Measurements from ENCODE around the gene PTPRK. TPM values are rescaled to one million over a fixed set of nuclear protein-coding genes. Genes with fewer than 3 reads are reported as not detected.

Gene PTPRK
- total RNA-seq, 1 donor from 2014 or later = 67.1 TPM

- DNase-seq (ENCODE audit: low read depth, low spot score) = no peak
Observed at GRCh38 chr6:127968394-127968793, 552.0 kb downstream of the PTPRK start.

- DNase-seq (ENCODE audit: low read depth, low spot score) = no peak
Observed at GRCh38 chr6:127967708-127968107, 552.7 kb downstream of the PTPRK start.

- no peak for DNase-seq (ENCODE audit: low read depth, low spot score)
Observed at GRCh38 chr6:127966616-127967015, 553.8 kb downstream of the PTPRK start.

GRCh38 chr6:127963495-127963894 is 556.9 kb downstream of the PTPRK start:
- DNase-seq (ENCODE audit: low read depth, low spot score) = no peak

- DNase-seq (ENCODE audit: low read depth, low spot score) = no peak
Observed at GRCh38 chr6:127959869-127960268, 560.5 kb downstream of the PTPRK start.

GRCh38 chr6:127956956-127957355 is 563.4 kb downstream of the PTPRK start:
- DNase-seq (ENCODE audit: low read depth, low spot score) = no peak

GRCh38 chr6:127956260-127956888 is 564.0 kb downstream of the PTPRK start:
- DNase-seq (ENCODE audit: low read depth, low spot score) = no peak

GRCh38 chr6:127954082-127954481 is 566.3 kb downstream of the PTPRK start:
- DNase-seq (ENCODE audit: low read depth, low spot score) = no peak

- DNase-seq (ENCODE audit: low read depth, low spot score) = no peak
Observed at GRCh38 chr6:127952831-127953230, 567.6 kb downstream of the PTPRK start.

GRCh38 chr6:127952176-127952575 is 568.2 kb downstream of the PTPRK start:
- DNase-seq (ENCODE audit: low read depth, low spot score) = no peak

- DNase-seq (ENCODE audit: low read depth, low spot score) = no peak
Observed at GRCh38 chr6:127951172-127951917, 569.1 kb downstream of the PTPRK start.

- DNase-seq (ENCODE audit: low read depth, low spot score) = no peak
Observed at GRCh38 chr6:127950566-127951145, 569.7 kb downstream of the PTPRK start.

- DNase-seq (ENCODE audit: low read depth, low spot score) = no peak
Observed at GRCh38 chr6:127949251-127949650, 571.1 kb downstream of the PTPRK start.

- no peak for DNase-seq (ENCODE audit: low read depth, low spot score)
Observed at GRCh38 chr6:127946388-127946787, 574.0 kb downstream of the PTPRK start.

- DNase-seq (ENCODE audit: low read depth, low spot score) = no peak
Observed at GRCh38 chr6:127945434-127946097, 574.8 kb downstream of the PTPRK start.

- no peak for DNase-seq (ENCODE audit: low read depth, low spot score)
Observed at GRCh38 chr6:127941228-127941627, 579.2 kb downstream of the PTPRK start.

GRCh38 chr6:127939442-127940066 is 580.8 kb downstream of the PTPRK start:
- no peak for DNase-seq (ENCODE audit: low read depth, low spot score)

GRCh38 chr6:127938701-127939100 is 581.7 kb downstream of the PTPRK start:
- DNase-seq (ENCODE audit: low read depth, low spot score) = peak; percentile 5

GRCh38 chr6:127937747-127938146 is 582.7 kb downstream of the PTPRK start:
- no peak for DNase-seq (ENCODE audit: low read depth, low spot score)

GRCh38 chr6:127937102-127937501 is 583.3 kb downstream of the PTPRK start:
- no peak for DNase-seq (ENCODE audit: low read depth, low spot score)

- no peak for DNase-seq (ENCODE audit: low read depth, low spot score)
Observed at GRCh38 chr6:127934956-127935355, 585.4 kb downstream of the PTPRK start.
